Islet of Langerhans (tissue), 1 donor: ENCODE results near the gene HOXB3.

Source experiments
- FAIRE-seq: peaks from one replicate; lab custom pipeline; 2011; peaks lifted over from hg19 to GRCh38; lab: Jason Lieb, UNC

The HOXB3 gene

GRCh38 chr17:48586355-48587258 lies 3.4 kb downstream of the HOXB3 start:
- no peak for FAIRE-seq

- no peak for FAIRE-seq
Measured at GRCh38 chr17:48584223-48584741, 5.8 kb downstream of the HOXB3 start.

- no peak for FAIRE-seq
Measured at GRCh38 chr17:48583708-48584222, 6.3 kb downstream of the HOXB3 start.

- no peak for FAIRE-seq
Measured at GRCh38 chr17:48582750-48583069, 7.3 kb downstream of the HOXB3 start.

- FAIRE-seq, result no peak
Measured at GRCh38 chr17:48579760-48580554, 10.1 kb downstream of the HOXB3 start.

GRCh38 chr17:48579471-48579759 lies 10.6 kb downstream of the HOXB3 start:
- no peak for FAIRE-seq

- FAIRE-seq, result no peak
Measured at GRCh38 chr17:48578616-48579470, 11.2 kb downstream of the HOXB3 start.

- FAIRE-seq, result no peak
Measured at GRCh38 chr17:48577946-48578615, 12.0 kb downstream of the HOXB3 start, which contains the start of gene HOXB4. TSS of gene HOXB4 (minus strand) at chr17:48578350. CDS start at chr17:48578319, 31 bp downstream.

- no peak for FAIRE-seq
Measured at GRCh38 chr17:48577330-48577945, 12.6 kb downstream of the HOXB3 start.

- no peak for FAIRE-seq
Measured at GRCh38 chr17:48576479-48577309, 13.3 kb downstream of the HOXB3 start.

GRCh38 chr17:48575673-48576478 lies 14.2 kb downstream of the HOXB3 start:
- FAIRE-seq, result no peak

GRCh38 chr17:48575066-48575582 lies 14.9 kb downstream of the HOXB3 start:
- no peak for FAIRE-seq

- FAIRE-seq, result no peak
Measured at GRCh38 chr17:48574505-48575065, 15.5 kb downstream of the HOXB3 start.

- FAIRE-seq, result no peak
Measured at GRCh38 chr17:48571826-48572417, 18.1 kb downstream of the HOXB3 start.

GRCh38 chr17:48571024-48571818 lies 18.8 kb downstream of the HOXB3 start:
- FAIRE-seq, result no peak

- FAIRE-seq, result no peak
Measured at GRCh38 chr17:48570325-48571023, 19.6 kb downstream of the HOXB3 start.
